Muscle of back (tissue), 11 donors: ENCODE results near the gene USP11. TPM values are rescaled to one million over a fixed set of nuclear protein-coding genes. Genes with fewer than 3 reads are reported as not detected.

Source experiments
- DNase-seq, 3 donors: peaks; one replicate each; pipeline versions ENCODE4 v3.0.0 to v3.0.0-alpha.2; 2013
- polyA plus RNA-seq, 10 donors: library from polyadenylated mRNA; unstranded; fragments of 120-200 nt; gene quantifications; one replicate each; pipeline ENCODE4 v1.2.1, GENCODE V29; 2013; ENCODE audit not compliant: insufficient read length in 10 of 10

USP11 gene
- polyA plus RNA-seq, 10 donors: 84.3 to 100 (median 92.3) TPM

DNA sequence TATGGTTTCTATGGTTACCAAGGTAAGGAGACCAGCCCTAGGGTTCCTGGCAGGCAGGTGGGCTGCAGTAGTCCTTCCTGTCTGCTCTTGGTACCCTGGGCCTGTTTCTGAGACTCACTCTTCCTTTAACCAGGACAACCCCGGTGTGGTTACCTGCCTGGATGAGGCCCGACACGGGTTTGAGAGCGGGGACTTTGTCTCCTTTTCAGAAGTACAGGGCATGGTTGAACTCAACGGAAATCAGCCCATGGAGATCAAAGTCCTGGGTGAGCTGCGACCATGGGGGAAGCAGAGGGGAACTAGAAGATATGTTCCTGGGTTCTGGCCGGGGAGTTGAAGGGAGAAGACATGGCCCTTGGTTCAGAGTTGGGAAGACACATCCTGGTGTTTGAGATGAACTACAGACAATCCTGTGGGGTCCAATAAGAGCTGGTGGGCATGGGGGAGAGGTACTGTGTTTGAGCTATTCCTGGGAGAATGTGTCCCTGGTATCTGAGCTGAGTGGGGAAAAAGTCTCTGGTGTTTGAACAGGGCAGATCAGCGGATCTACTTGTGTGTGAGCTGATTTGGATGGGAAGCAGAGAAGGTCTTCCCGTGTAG, 31.4 kb upstream of the USP11 start:
- no peak for DNase-seq

DNA sequence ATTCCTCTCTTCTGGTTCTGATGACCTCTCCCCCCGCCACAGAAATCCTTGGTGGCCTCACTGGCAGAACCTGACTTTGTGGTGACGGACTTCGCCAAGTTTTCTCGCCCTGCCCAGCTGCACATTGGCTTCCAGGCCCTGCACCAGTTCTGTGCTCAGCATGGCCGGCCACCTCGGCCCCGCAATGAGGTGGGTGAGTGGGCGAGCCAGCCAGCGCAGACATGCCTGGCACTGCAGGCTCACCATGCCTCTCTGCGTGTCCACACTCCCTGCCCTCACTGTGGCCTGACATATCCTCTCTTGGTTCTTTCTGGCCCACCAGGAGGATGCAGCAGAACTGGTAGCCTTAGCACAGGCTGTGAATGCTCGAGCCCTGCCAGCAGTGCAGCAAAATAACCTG, 30.5 kb upstream of the USP11 start:
- DNase-seq: no peak

DNA sequence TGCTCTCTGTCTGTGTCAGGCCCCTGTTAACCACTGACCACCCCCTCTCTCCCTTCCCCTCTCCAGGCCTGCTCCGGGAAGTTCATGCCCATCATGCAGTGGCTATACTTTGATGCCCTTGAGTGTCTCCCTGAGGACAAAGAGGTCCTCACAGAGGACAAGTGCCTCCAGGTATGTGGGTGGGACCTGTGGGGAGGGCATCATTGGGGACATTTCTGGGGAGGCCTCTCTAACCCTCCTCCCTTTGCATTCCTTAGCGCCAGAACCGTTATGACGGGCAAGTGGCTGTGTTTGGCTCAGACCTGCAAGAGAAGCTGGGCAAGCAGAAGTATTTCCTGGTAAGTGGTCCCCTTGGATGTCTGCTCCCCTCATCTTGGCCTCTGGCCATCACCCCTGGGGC, 29.9 kb upstream of the USP11 start:
- DNase-seq: no peak

DNA sequence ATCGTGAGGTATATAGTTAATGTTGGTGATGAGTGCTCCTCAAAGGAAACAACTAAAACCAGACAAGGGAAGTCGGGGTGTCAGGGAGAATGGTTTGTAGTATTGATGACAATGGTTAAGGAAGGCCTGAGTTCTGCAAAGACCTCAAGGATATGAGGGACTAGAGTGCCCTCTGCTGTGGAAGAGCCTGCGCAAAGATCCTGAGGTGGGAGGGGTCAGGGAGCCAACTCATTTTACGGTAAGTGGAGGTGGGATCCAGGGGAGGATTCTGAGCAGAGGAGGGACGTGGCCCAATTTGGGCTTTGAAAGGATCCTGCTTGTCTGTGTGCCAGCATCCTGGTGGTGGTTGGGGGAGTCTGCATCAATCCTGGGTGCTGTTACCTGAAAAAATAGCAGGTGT, 27.8 kb upstream of the USP11 start:
- no peak for DNase-seq

DNA sequence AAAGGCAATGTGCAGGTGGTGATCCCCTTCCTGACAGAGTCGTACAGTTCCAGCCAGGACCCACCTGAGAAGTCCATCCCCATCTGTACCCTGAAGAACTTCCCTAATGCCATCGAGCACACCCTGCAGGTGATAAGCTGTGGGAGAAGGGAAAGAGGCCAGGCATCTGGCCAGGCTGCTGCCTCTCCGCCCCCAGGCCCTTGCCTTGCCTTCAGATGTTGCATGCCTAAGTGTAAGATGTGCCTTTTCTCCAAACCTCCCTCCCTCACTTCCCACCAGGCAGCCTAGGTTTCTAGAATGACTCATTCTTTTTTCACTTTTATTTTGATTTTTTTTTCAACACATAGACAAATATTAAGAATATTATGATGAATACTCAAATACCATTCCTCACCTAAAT, 26.5 kb upstream of the USP11 start:
- DNase-seq: no peak

DNA sequence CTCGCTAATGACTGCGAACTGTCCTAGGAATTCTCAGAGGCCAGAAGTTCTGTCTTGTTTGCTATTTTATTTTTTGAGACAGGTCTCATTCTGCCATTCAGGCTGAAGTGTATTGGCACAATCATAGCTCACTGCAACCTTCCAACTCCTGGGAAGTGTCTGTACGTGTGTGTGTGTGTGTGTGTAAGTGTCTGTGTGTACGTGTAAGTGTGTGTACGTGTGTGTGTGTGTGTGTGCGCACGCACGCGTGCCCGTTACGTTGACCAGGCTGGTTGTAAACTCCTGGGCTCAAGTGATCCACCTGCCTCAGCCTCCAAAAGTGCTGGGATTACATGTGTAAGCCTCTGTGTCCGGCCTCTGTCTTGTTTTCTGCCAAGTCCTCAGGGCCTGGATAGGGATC, 24.7 kb upstream of the USP11 start:
- DNase-seq: no peak

DNA sequence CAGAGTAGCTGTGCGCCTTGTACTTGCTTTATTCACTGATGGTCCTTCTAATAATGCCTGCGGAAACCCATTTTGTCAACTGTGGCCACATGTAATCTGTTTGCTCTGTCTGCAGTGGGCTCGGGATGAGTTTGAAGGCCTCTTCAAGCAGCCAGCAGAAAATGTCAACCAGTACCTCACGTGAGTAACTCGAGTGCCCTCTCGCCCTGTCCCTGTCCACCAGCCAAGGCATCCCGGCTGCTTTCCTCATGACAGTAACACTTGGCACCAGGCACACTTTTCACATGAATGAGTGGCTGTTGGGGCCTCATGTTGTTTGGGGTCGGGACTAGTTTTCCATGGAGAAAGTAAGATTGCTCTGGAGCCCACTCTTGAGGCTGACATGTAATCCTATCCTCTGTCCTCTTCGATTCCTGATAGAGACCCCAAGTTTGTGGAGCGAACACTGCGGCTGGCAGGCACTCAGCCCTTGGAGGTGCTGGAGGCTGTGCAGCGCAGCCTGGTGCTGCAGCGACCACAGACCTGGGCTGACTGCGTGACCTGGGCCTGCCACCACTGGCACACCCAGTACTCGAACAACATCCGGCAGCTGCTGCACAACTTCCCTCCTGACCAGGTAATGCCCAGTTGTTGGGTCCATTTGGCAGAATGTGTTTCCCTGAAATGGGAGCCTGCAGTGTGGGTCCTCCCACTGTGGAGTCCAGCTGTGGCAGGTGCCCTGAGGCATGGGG, 23.1 kb upstream of the USP11 start:
- no peak for DNase-seq

DNA sequence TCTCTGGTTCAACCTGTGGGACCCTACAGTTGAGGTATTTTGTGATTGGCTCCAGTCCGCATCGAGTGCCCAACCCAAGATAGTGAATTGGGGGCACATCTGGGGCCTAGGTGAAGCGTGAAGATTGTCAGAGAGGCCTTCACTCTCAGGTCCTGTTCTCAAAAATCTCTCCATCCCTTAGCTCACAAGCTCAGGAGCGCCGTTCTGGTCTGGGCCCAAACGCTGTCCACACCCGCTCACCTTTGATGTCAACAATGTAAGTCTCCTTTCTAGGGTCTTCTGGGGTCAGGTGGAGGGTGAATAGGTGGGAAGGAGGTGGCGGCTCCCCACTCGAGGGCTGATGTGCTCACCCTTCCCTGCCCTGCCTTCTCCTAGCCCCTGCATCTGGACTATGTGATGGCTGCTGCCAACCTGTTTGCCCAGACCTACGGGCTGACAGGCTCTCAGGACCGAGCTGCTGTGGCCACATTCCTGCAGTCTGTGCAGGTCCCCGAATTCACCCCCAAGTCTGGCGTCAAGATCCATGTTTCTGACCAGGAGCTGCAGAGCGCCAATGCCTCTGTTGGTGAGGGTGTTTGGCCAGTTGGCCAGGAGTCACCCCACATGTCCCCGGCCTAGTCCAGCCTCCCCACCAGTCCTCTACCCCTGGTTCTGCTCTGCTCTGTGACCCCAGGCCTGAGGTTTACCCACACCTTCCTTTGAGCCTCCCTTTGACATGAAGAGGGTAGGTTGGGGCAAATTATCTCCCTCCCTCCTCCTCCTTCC, 22.0 kb upstream of the USP11 start:
- no peak for DNase-seq

DNA sequence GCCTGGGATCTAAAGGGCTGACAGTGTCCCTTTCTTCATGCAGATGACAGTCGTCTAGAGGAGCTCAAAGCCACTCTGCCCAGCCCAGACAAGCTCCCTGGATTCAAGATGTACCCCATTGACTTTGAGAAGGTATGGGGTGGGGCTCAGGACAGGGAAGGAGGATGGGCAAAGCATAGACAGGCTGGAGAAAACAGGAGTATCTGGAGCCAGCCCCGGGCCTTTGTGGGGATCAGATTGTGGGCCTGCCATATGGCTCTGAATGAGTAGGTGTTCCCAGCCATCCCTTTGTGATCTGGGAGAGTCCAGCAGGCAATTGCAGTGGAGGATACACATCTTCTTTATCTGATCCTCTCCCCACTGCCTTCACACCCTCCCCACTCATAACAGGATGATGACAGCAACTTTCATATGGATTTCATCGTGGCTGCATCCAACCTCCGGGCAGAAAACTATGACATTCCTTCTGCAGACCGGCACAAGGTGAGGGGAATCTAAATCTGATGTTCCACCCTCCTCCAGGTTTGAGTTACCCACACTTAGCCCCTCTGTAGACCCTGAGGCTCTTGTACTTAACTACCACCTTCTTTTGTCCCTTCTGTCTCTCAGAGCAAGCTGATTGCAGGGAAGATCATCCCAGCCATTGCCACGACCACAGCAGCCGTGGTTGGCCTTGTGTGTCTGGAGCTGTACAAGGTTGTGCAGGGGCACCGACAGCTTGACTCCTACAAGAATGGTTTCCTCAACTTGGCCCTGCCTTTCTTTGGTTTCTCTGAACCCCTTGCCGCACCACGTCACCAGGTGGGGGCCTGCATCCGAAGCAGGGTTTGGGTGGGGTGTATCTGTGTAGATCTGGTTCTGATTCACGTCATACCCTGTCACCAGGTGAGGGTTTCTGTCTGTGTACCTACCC, 20.2 kb upstream of the USP11 start:
- DNase-seq: no peak

DNA sequence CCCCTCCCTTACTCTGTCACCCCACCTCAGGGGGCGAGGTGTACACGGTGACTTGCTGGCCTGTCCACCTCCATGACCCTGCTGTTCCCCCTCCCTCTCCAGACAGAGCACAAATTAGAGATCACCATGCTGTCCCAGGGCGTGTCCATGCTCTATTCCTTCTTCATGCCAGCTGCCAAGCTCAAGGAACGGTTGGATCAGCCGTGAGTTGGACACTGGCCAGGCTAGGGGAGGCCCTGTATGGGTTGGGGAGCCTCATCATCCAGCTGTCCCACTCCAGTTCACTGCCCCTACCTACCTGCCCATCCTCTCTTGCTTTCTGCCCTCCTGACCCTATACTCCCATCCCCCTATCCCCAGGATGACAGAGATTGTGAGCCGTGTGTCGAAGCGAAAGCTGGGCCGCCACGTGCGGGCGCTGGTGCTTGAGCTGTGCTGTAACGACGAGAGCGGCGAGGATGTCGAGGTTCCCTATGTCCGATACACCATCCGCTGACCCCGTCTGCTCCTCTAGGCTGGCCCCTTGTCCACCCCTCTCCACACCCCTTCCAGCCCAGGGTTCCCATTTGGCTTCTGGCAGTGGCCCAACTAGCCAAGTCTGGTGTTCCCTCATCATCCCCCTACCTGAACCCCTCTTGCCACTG, 18.3 kb upstream of the USP11 start:
- DNase-seq: peak in 1 of 3 donors; percentile 12

DNA sequence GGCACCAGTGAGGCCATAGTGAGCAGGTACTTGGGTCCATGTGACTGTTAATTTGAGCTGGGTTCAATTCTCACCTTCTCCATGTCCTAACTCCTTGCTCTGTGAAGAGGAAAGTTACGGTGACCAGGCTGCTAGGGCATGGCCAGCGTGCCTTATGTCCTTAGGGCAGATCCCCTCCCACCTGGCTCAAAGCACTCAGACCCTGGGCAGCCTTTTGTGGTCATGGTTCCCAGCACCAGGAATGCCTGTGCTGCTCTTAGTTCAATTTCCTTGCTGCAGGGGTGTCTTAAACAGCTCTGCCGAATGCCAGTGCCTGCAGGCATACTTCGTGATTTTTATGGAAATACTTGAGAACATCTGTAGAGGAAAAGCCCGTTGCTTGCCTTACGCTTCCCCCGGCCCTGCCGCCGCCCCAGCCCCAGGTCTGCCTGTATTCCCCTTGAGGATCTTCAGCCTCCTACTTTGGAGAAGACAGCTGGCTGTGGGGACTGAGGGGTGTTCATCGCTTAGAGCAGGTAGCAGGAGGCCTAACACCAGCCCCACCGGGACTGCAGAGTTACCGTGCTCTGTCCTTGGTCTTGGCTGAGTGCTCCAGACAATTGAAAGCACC, 17.4 kb upstream of the USP11 start:
- no peak for DNase-seq

DNA sequence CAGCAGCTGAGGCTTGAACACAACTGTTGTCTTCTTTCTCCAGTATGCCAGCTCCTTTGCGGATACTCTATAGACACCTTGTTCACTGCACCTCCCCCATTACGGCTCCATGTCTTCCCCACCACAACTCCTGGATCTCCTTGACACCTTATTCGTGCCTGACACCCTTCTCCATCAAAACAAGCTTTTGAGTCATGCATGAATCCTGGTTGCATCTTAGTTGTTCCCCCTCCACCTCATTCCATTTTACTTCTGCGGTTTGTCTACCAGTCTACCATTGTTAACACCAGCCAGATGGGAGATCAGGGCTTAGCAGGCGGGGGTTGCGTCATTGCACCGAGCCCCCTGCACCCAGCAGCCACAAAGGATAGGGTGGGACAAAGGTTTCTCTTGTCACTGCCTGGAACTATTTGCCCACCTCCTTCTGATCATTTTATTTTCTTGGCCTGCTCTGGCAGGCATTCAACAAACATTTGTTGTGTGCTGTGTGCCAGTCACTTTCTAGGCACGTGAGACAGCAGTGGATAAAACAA, 16.4 kb upstream of the USP11 start:
- no peak for DNase-seq

DNA sequence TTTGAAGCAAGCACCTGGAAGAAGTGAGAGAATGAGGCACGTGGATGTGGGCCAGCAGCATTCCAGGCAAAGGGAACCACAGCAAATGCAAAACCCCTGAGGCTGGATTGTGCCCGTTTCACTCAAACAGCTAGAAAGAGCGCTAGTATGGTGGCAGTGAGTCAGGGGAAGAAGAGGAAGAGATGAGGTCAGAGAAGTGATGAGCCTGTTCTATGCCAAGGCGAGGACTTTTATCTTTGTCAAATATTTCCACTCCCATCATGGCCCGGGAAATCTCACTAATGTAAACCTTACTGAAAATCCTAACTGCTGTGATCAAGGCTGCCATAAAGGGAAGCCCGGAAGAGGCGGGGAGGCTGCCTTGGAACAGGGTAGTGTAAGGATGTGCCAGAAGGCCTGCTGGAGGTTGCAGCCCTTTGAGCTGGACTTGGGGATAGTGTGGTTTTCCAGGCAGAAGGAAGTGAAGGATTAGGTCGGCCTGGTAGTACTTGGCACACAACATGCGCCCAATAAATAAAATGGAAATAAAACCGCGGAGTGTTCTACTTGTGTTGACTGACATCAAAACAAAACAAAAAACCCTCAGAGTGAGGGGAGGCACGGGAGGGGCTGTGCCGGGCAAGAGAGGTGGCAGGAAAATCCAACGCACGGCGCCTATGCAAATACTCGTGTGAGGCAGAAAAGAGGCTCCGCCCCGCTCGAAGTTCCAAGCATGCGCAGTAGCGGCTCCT, 15.5 kb upstream of the USP11 start:
- DNase-seq: peak in 1 of 3 donors; percentile 21

DNA sequence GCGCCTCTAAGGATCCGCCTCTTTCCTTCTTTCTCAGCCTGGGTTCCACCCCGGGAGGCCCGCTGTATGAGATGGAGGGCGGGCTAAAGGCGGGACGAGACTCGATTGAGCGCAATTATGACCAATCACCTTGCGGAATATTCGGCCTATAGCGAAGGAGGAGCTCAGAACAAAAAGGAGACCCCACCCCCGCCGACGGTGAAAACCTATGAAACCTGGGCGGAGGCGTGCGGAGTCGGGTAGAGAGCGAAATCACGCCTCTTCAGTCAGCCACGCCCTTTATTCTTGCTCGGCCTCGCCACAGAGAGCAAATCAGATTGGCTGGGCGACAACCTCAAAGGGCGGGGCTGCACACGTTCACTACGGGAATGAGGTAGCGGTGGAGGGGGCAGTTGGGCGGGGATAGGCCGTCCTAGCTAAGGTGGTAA, 14.9 kb upstream of the USP11 start:
- DNase-seq: peak; percentile 98 to 99 (median 99)

DNA sequence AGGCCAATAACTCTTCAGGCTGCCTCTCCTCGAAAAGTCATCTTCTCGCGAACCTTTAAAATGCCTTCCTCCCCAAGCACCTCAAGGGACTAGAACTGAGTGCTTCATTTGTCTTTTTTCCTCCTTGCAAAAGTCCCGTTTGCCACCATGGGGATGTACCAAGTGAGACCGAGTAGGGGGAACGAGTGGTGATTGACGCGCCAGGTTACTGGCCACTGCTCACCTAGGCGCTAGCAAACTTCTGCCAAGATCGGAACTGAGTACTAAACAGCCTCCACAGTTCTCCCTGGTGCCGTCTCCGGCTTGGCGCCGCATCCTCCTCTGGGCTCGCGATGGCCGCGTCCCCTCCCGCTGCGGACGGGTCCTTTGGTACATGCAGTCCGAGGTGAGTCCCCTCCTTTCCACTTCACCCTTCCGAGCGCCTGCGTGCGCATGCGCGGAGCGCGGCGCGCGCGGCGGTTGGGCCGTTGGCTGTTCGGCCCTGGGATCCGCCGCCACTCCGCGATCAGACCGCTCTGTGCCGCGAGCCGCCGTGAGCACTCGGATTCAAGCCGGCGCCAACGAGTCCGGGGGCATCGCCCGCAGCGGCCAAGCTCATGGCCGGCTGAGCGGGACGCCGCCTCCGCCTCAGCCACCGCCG, 14.4 kb upstream of the USP11 start, which contains the start of gene CDK16:
TSS of gene CDK16 (plus strand) at position 402 of the 640 bp plus-strand sequence. CDS start 4,877 bp downstream, outside the sequence.
- DNase-seq: peak; percentile 74 to 96 (median 95)

DNA sequence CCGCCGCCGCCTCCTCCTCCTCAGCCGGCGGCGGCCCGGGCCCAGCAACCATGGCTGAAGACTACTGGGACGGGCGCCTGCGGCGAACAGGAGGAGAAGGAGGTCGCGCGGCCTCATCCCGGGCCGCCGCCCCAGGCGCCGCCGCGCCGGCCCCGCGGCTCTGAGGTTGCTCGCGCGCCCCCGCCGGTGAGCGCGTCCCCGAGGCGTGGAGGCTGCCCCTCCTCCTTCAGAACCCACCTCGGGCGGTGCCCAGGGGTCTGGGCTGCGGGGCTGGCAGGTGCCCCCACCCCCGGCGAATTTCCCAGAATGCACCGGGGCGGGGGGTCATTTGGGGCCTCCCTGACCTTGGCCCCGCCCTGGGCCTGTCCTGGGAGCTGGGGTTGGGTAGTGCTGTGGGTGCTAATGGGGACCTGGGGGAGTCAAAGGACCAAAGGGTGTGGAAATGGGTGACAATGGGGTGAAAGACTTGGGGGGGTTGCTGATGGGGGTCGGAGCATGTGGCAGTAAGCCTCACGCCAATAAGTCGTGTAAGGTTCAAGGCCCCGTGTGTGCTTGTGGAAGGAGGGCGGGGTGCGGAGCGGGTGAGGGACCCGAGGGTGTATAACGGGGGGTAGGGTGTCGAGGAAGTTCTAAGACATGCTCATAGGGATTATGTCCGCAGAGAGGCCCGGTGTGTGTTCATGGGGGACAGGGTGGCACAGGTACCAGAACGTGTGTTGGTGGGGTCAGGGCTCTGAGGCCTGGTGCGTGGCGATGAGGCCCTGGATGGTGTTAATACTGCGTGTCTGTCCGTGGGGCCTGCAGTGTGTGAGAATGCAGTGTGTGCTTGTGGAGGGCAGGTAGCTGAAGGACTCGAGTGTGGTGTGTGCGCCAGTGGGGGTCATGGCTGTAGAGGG, 13.6 kb upstream of the USP11 start:
- DNase-seq: peak in 2 of 3 donors; percentile 46 to 48

DNA sequence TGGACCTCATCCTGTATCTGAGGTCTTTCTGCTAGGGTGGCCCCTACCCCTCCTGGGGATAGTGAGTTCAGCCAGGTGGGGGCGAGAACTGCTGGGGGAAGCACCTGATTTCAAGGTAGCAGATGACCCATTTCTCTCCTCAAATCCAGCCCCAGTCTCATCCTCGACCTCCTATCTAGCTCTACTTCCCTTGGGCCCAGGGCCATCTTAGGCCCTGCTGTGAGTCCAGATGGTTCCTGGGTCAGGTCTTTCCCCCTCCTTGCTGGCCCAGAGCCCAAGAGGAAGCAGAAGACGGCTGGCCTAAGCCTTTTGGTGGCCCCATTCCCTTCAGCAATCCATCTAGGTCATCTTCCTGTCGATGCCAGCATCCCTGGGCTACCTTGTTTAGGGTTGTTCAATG, 11.1 kb upstream of the USP11 start:
- no peak for DNase-seq

DNA sequence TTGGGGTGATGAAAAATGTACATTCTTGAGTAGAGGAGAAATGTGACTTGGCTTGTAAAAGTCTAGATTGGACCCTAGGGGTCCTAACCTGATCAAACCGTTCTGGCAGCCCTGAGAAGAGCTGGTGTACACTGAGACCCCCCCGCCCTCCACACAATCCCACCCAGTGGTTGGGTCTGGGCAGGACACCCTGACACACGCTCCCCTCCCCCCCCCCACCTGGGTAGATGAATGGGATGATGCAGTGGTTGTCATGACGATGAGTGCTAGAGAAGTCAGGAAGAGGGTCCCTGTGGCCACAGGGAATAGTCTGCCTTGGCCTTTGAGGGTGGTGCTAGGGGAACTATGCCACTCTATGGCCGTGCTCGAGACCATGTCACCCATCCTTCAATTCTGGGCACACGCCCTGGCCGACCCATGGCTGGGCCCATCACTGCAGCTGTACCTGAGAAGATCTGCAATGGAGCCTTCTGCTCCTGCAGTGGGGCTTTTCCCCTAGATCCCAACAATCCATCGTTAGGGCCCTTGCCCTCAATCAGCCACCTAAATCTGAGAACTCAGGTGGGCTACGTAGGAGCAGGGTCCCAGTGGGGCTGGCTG, 10.0 kb upstream of the USP11 start:
- no peak for DNase-seq
